Neural progenitor cell (in vitro differentiated cells): ENCODE measurements around the gene HMG20A. TPM values are rescaled to one million over a fixed set of nuclear protein-coding genes. Genes with fewer than 3 reads are reported as not detected.

ENCODE experiments used
- DNase-seq: peaks from one replicate; pipeline ENCODE4 v3.0.0-alpha.2; 2016; ENCODE audit warnings: low spot score
- H2AFZ ChIP-seq: fragments of 200-600 bp; sonication (generic); replicated peaks from 2 replicates; pipeline ENCODE4 v1.6.1; 2016; ENCODE audit warnings: antibody characterized with exemption
- H3F3A ChIP-seq: fragments of 200-600 bp; sonication (generic); 2 replicates; pipeline ENCODE4 v1.6.1; 2016; ENCODE audit warnings: antibody characterized with exemption, low read depth
- H3K27ac ChIP-seq: fragments of 200-600 bp; sonication (generic); 2 replicates; pipeline ENCODE4 v1.5.1; 2016; ENCODE audit warnings: mild to moderate bottlenecking
- H3K27me3 ChIP-seq: fragments of 200-600 bp; sonication (generic); 2 replicates; pipeline ENCODE4 v1.6.1; 2016; ENCODE audit warnings: mild to moderate bottlenecking, moderate library complexity
- H3K36me3 ChIP-seq: fragments of 200-600 bp; sonication (generic); 2 replicates; pipeline ENCODE4 v1.5.1; 2016
- H3K4me1 ChIP-seq: fragments of 200-600 bp; sonication (generic); 2 replicates; pipeline ENCODE4 v1.6.1; 2016; ENCODE audit warnings: mixed run types
- H3K4me2 ChIP-seq: fragments of 200-600 bp; sonication (generic); 2 replicates; pipeline ENCODE4 v1.6.1; 2016
- H3K4me3 ChIP-seq: fragments of 200-600 bp; sonication (generic); 2 replicates; pipeline ENCODE4 v1.5.1; 2016
- H3K79me2 ChIP-seq: fragments of 200-600 bp; sonication (generic); 2 replicates; pipeline ENCODE4 v1.6.1; 2016; ENCODE audit warnings: low read depth
- H3K9ac ChIP-seq: fragments of 200-600 bp; sonication (generic); 2 replicates; pipeline ENCODE4 v1.6.1; 2016
- H3K9me3 ChIP-seq: fragments of 200-600 bp; sonication (generic); 2 replicates; pipeline ENCODE4 v1.5.1; 2016; ENCODE audit warnings: low read depth
- H4K20me1 ChIP-seq: fragments of 200-600 bp; sonication (generic); 2 replicates; pipeline ENCODE4 v1.6.1; 2016; ENCODE audit warnings: low read depth
- H3K27ac Mint-ChIP-seq: 3 replicates; pipeline ENCODE4 v1.8.0; 2021; ENCODE audit warnings: mixed read lengths
- H3K27me3 Mint-ChIP-seq: 2 replicates; pipeline ENCODE4 v1.8.0; 2022; ENCODE audit warnings: low read depth, mild to moderate bottlenecking, inconsistent platforms, moderate library complexity, mixed read lengths; ENCODE audit not compliant: insufficient read depth
- H3K36me3 Mint-ChIP-seq: 3 replicates; pipeline ENCODE4 v1.8.0; 2021; ENCODE audit warnings: mixed read lengths
- H3K4me1 Mint-ChIP-seq: 3 replicates; pipeline ENCODE4 v1.8.0; 2021; ENCODE audit warnings: mixed read lengths
- H3K4me3 Mint-ChIP-seq: 3 replicates; pipeline ENCODE4 v1.8.0; 2021; ENCODE audit warnings: mild to moderate bottlenecking, moderate library complexity, mixed read lengths
- H3K9me3 Mint-ChIP-seq: 3 replicates; pipeline ENCODE4 v1.8.0; 2020; ENCODE audit warnings: mixed read lengths
- CTCF ChIP-seq: fragments of 200-600 bp; sonication (generic); IDR thresholded peaks from 2 replicates; pipeline ENCODE4 v1.5.1; 2017; ENCODE audit warnings: antibody characterized with exemption, mild to moderate bottlenecking
- EZH2 ChIP-seq: fragments of 200-600 bp; sonication (generic); IDR thresholded peaks from 2 replicates; pipeline ENCODE4 v1.6.1; 2017; ENCODE audit warnings: antibody characterized with exemption, mild to moderate bottlenecking, moderate library complexity
- EZH2phosphoT487 ChIP-seq: fragments of 200-600 bp; sonication (generic); IDR thresholded peaks from 2 replicates; pipeline ENCODE4 v1.6.1; 2017; ENCODE audit warnings: antibody characterized with exemption
- total RNA-seq: library from RNA; depleted of rRNA; stranded (reverse); fragments of >200 nt; gene quantifications from 2 replicates; pipeline ENCODE4 v1.2.3, GENCODE V29; 2015; ENCODE audit warnings: low replicate concordance

The HMG20A gene
- total RNA-seq, 1 donor from 2014 or later, result 75.6 TPM

GRCh38 chr15:77511869-77512268 is 91.2 kb downstream of the HMG20A start:
- Mint-ChIP-seq H3K27ac (no peak overlapping the region), H3K36me3 (no peaks in the 10 kb centered on the region), H3K4me3 (no peak overlapping the region), H3K4me1 (peaks cover 41% of the 10 kb centered on the region), H3K9me3 (peaks cover 4% of the 10 kb centered on the region), H3K27me3 (peaks cover 2% of the 10 kb centered on the region)
- Histone ChIP-seq H3K9me3 (no peaks in the 10 kb centered on the region), H3K27me3 (no peaks in the 10 kb centered on the region), H3K9ac (no peak overlapping the region), H3K27ac (no peak overlapping the region), H3F3A (peaks cover 22% of the 10 kb centered on the region), H2AFZ (no peak overlapping the region), H3K4me2 (no peak overlapping the region), H3K4me3 (no peak overlapping the region), H3K79me2 (no peaks in the 10 kb centered on the region), H3K36me3 (no peaks in the 10 kb centered on the region), H4K20me1 (no peaks in the 10 kb centered on the region), H3K4me1 (peaks cover 47% of the 10 kb centered on the region)
- TF ChIP-seq EZH2phosphoT487, result no peak
- no peak for TF ChIP-seq CTCF
- no peak for TF ChIP-seq EZH2
- no peak for DNase-seq

GRCh38 chr15:77513226-77513625 is 92.5 kb downstream of the HMG20A start:
- Histone ChIP-seq H3K9ac (no peak overlapping the region), H3K4me3 (no peak overlapping the region), H3K27me3 (no peaks in the 10 kb centered on the region), H3K79me2 (no peaks in the 10 kb centered on the region), H4K20me1 (no peaks in the 10 kb centered on the region), H3K36me3 (no peaks in the 10 kb centered on the region), H3K27ac (no peak overlapping the region), H3K4me1 (peaks cover 41% of the 10 kb centered on the region), H2AFZ (no peak overlapping the region), H3K4me2 (no peak overlapping the region), H3F3A (peaks cover 22% of the 10 kb centered on the region), H3K9me3 (no peaks in the 10 kb centered on the region)
- no peak for TF ChIP-seq CTCF
- TF ChIP-seq EZH2phosphoT487, result no peak
- TF ChIP-seq EZH2, result no peak
- Mint-ChIP-seq H3K9me3 (peaks cover 4% of the 10 kb centered on the region), H3K4me1 (peaks cover 28% of the 10 kb centered on the region), H3K27me3 (peaks cover 7% of the 10 kb centered on the region), H3K27ac (no peak overlapping the region), H3K4me3 (no peak overlapping the region), H3K36me3 (no peaks in the 10 kb centered on the region)
- DNase-seq, result no peak

GRCh38 chr15:77514641-77515402 is 94.1 kb downstream of the HMG20A start:
- peaks cover 37% of the 10 kb centered on the region for H3K4me1 ChIP-seq
- DNase-seq, result peak; percentile 45
- H3K36me3 ChIP-seq, result no peaks in the 10 kb centered on the region
- no peak overlapping the region for H3K9ac ChIP-seq
- TF ChIP-seq EZH2 (no peak), CTCF (peak; percentile 25)
- Mint-ChIP-seq H3K9me3 (peaks cover 4% of the 10 kb centered on the region), H3K4me1 (peaks cover 27% of the 10 kb centered on the region), H3K4me3 (no peak overlapping the region), H3K27me3 (peaks cover 12% of the 10 kb centered on the region), H3K36me3 (no peaks in the 10 kb centered on the region), H3K27ac (no peak overlapping the region)
- no peaks in the 10 kb centered on the region for H3K9me3 ChIP-seq
- no peak overlapping the region for H2AFZ ChIP-seq
- H3K4me3 ChIP-seq, result no peak overlapping the region
- H3K27ac ChIP-seq, result no peak overlapping the region
- H4K20me1 ChIP-seq, result no peaks in the 10 kb centered on the region
- H3K79me2 ChIP-seq, result no peaks in the 10 kb centered on the region
- H3K4me2 ChIP-seq, result peak overlapping the region; percentile 61
- H3K27me3 ChIP-seq, result no peaks in the 10 kb centered on the region
- H3F3A ChIP-seq, result peaks cover 25% of the 10 kb centered on the region
